ENCODE measurements around the gene ST8SIA4. TPM values are rescaled to one million over a fixed set of nuclear protein-coding genes. Genes with fewer than 3 reads are reported as not detected.

ST8SIA4 gene
- total RNA-seq, 4 donors from 2014 or later = 0.37 to 6.0 (median 2.2) TPM

DNA sequence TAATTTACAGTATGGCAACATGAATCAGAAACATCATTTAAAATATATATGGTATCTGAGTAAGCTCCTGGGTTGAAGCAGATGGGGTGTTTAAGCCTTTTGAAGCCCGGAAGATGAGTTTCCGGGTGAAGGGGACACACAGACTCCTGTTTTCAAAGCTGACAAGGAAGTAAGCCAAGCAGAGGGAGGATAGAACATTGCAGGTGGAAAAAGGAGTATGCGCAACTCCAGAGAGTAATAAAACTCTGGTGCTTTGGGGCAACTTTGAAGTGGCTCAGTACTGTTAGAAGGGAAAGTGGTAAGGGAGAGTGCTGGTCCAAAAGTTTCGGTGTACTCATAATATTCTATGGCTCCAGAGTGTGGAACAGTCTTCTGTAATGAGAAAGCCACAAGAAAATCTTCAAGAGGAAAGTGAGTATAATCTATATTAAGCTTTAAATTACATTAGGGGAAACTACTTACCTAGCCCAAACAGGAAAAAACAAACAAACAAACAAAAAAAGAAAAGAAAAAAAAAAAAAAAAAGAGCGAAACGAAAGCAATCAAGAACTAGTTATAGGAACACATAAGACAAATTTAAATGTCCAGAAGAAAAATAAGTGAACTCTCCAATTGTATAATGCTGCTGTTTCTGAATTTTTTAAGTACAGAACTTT is 2.3 kb upstream of the ST8SIA4 start:
- no peaks in the 10 kb centered on the region for H3K9me3 ChIP-seq
- intact Hi-C loops (cut with DNase I; ENCODE audit: low total_unique reads) (no loop called here), in situ Hi-C loops (cut with MboI; ENCODE audit: low pct_ligation_motif_present in 1 of 4, low pct_unique_long_range_greater_than_20kb in 1 of 4, low sequenced_read_pairs in 3 of 4) (no loop called here)
- H3K27ac ChIP-seq = peak overlapping the region in 2 of 4 donors; percentile 76 to 82
- peaks cover 0 to 6% (median 0%) of the 10 kb centered on the region in 4 donors for H3K4me1 ChIP-seq
- 60 to 61% methylated on average over 6 of the region's 6 CpGs for WGBS, 2 donors (ENCODE audit: low coverage in 1 of 2)
- TF ChIP-seq POLR2AphosphoS5 (IDR thresholded peaks at IDR 0.05) (no peak), EP300 (IDR thresholded peaks at IDR 0.05; ENCODE audit: low read depth) (no peak)
- TF ChIP-seq, protein P1, sequence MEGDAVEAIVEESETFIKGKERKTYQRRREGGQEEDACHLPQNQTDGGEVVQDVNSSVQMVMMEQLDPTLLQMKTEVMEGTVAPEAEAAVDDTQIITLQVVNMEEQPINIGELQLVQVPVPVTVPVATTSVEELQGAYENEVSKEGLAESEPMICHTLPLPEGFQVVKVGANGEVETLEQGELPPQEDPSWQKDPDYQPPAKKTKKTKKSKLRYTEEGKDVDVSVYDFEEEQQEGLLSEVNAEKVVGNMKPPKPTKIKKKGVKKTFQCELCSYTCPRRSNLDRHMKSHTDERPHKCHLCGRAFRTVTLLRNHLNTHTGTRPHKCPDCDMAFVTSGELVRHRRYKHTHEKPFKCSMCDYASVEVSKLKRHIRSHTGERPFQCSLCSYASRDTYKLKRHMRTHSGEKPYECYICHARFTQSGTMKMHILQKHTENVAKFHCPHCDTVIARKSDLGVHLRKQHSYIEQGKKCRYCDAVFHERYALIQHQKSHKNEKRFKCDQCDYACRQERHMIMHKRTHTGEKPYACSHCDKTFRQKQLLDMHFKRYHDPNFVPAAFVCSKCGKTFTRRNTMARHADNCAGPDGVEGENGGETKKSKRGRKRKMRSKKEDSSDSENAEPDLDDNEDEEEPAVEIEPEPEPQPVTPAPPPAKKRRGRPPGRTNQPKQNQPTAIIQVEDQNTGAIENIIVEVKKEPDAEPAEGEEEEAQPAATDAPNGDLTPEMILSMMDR (IDR thresholded peaks at IDR 0.05) = no peak
- DNase-seq = no peak
- H3K36me3 ChIP-seq = no peaks in the 10 kb centered on the region
- H3K4me3 ChIP-seq = peak overlapping the region in 1 of 4 donors; percentile 58
- peaks cover 41% of the 10 kb centered on the region for H3K27me3 ChIP-seq

DNA sequence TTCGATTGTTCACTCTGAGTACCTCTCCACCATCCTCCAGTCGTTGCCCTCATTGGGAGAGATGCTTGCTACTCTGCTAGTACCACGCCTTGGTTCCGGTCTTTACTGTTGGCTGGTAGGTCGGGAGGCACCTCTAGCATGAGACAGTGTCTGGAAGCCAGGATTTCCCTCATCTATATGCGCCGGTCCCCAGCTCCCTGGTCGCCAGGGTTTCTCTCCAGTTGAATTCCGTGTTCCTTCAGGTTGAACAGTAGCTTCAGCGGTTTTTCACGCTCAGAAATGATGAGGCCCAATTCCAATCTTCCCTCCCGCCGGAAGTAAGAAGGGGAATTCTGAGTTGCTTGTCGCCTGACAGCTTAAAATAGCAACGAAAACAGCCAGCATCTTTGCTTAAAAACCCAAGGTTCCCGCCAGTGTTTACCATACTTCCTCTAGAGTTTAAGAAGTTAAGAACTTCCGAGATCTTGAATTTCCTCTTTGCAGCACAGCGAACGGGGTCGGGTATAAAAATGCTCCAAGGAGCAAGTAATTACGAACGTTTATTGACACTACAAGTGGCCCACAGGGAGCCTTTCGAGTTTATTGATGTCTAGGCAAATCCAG is 1.3 kb upstream of the ST8SIA4 start:
- no peaks in the 10 kb centered on the region for H3K36me3 ChIP-seq
- peak overlapping the region in 3 of 4 donors; percentile 33 to 58 (median 37) for H3K4me3 ChIP-seq
- H3K27me3 ChIP-seq = peaks cover 48% of the 10 kb centered on the region
- WGBS, 2 donors (ENCODE audit: low coverage in 1 of 2) = 26 to 44% methylated on average over 9 to 23 of the region's 23 CpGs
- in situ Hi-C loops (cut with MboI; ENCODE audit: low pct_ligation_motif_present in 1 of 4, low pct_unique_long_range_greater_than_20kb in 1 of 4, low sequenced_read_pairs in 3 of 4) (no loop called here), intact Hi-C loops (cut with DNase I; ENCODE audit: low total_unique reads) (no loop called here)
- DNase-seq = peak; percentile 30
- TF ChIP-seq, protein P1 (IDR thresholded peaks at IDR 0.05) = no peak
- TF ChIP-seq POLR2AphosphoS5 (IDR thresholded peaks at IDR 0.05) (no peak), POLR2A (IDR thresholded peaks at IDR 0.05) (no peak), EP300 (IDR thresholded peaks at IDR 0.05; ENCODE audit: low read depth) (no peak)
- peak overlapping the region; percentile 76 to 82 (median 80) for H3K27ac ChIP-seq
- H3K4me1 ChIP-seq = peaks cover 0 to 16% (median 0%) of the 10 kb centered on the region in 4 donors
- H3K9me3 ChIP-seq = no peaks in the 10 kb centered on the region

GRCh38 chr5:100902440-100903038 is 543 bp downstream of the ST8SIA4 start:
- in situ Hi-C loops (cut with MboI; ENCODE audit: low pct_ligation_motif_present in 1 of 4, low pct_unique_long_range_greater_than_20kb in 1 of 4, low sequenced_read_pairs in 3 of 4) (no loop called here), intact Hi-C loops (cut with DNase I; ENCODE audit: low total_unique reads) (no loop called here)
- no peak for DNase-seq
- TF ChIP-seq EP300 (IDR thresholded peaks at IDR 0.05; ENCODE audit: low read depth) (no peak), POLR2A (IDR thresholded peaks at IDR 0.05) (no peak), POLR2AphosphoS5 (IDR thresholded peaks at IDR 0.05) (no peak)
- TF ChIP-seq, protein P1 (IDR thresholded peaks at IDR 0.05) = no peak
- no peaks in the 10 kb centered on the region for H3K36me3 ChIP-seq
- H3K4me1 ChIP-seq = peaks cover 0 to 16% (median 0%) of the 10 kb centered on the region in 4 donors
- H3K4me3 ChIP-seq = peak overlapping the region; percentile 16 to 58 (median 35)
- peaks cover 48% of the 10 kb centered on the region for H3K27me3 ChIP-seq
- 5 to 10% methylated on average over 12 to 14 of the region's 14 CpGs for WGBS, 2 donors (ENCODE audit: low coverage in 1 of 2)
- peak overlapping the region; percentile 76 to 82 (median 80) for H3K27ac ChIP-seq
- no peaks in the 10 kb centered on the region for H3K9me3 ChIP-seq

DNA sequence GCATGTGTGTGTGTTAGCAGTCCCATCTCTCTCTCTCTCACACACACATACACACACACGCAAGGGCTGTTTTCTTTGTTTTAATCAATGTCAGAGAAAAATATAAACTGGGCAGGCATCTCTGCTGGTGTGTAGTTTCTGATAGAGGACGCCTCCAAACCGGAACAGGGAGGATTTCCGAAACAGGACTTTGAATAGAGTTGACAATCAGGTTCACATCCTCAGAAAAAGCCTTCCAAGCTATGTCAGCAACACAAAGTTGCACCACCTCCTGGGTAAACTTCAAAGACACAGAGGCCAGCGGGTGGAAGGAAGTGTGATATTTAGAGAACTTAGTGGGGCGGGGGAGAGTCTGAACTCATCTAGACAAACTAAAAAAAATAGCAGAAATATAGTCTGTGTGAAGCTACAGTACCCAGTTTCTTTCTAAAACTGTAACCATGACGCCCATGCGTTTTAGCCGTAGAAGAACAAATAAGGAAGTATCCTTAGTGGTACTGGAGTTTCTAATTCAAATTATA is 1.2 kb downstream of the ST8SIA4 start:
- WGBS, 2 donors (ENCODE audit: low coverage in 1 of 2) = 1 to 7% methylated on average over 8 to 9 of the region's 9 CpGs
- peak overlapping the region in 3 of 4 donors; percentile 33 to 58 (median 37) for H3K4me3 ChIP-seq
- in situ Hi-C loops (cut with MboI; ENCODE audit: low pct_ligation_motif_present in 1 of 4, low pct_unique_long_range_greater_than_20kb in 1 of 4, low sequenced_read_pairs in 3 of 4) = no loop called here

More for the DNA sequence above, 1.2 kb downstream of the ST8SIA4 start:
- intact Hi-C loops (cut with DNase I; ENCODE audit: low total_unique reads) = no loop called here
- Histone ChIP-seq H3K36me3 (no peaks in the 10 kb centered on the region), H3K4me1 (peaks cover 0 to 16% (median 0%) of the 10 kb centered on the region in 4 donors), H3K27me3 (peaks cover 48% of the 10 kb centered on the region), H3K9me3 (no peaks in the 10 kb centered on the region), H3K27ac (peak overlapping the region; percentile 76 to 82 (median 80))
- DNase-seq = peak; percentile 53
- TF ChIP-seq POLR2AphosphoS5 (IDR thresholded peaks at IDR 0.05) = peak in 2 of 3 donors; percentile 51 to 60
- no peak for TF ChIP-seq EP300 (IDR thresholded peaks at IDR 0.05; ENCODE audit: low read depth)

Measured in transverse colon (tissue), 4 donors.